ENCODE results near the gene CRLF2. TPM values are rescaled to one million over a fixed set of nuclear protein-coding genes. Genes with fewer than 3 reads are reported as not detected.
A peak's percentile ranks its signal among the peaks of the same experiment; 100 is the strongest.
"Not testable (repeated sequence)": the region's sequence is repeated elsewhere in the genome, so short reads cannot be mapped to it uniquely, and the experiment has no call there.

The CRLF2 gene
- total RNA-seq, 1 donor from 2014 or later = 0.22 TPM

DNA sequence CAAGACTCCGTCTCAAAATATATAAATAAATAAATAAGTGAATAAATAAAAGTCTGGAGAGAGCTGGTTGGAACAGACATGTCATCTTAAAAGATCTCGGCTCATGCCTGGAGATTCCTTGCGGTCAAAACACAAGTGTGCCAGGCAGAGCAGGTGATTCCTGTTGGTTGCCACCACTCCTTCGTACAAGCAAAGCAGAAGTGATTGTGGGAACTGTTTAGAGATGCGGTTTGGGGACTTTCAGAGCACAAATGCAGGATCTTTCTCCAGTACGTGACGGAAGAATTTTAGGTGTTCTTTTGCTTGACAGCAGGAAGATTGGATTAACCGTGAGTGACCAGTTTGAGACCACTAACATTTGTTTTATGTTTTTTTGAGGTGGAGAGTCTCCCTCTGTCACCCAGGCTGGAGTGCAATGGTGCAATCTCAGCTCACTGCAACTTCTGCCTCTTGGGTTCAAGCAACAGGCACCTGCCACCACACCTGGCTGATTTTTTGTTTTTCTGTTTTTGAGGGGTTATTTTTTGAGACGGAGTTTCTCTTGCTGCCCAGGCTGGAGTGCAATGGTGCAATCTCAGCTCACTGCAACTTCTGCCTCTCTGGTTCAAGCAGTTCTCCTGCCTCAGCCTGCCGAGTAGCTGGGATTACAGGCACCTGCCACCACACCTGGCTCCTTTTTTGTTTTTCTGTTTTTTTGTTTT, 2.8 kb upstream of the CRLF2 start:
- DNase-seq (ENCODE audit: low spot score) = peak; percentile 37

- peak; percentile 71 for DNase-seq (ENCODE audit: low spot score)
Observed at GRCh38 chrX:1213971-1214370, 1.5 kb upstream of the CRLF2 start.

GRCh38 chrX:1210844-1211243, 1.6 kb downstream of the CRLF2 start:
- DNase-seq (ENCODE audit: low spot score) = no peak

GRCh38 chrX:1207496-1208025, 4.9 kb downstream of the CRLF2 start:
- DNase-seq (ENCODE audit: low spot score) = peak; percentile 14

DNA sequence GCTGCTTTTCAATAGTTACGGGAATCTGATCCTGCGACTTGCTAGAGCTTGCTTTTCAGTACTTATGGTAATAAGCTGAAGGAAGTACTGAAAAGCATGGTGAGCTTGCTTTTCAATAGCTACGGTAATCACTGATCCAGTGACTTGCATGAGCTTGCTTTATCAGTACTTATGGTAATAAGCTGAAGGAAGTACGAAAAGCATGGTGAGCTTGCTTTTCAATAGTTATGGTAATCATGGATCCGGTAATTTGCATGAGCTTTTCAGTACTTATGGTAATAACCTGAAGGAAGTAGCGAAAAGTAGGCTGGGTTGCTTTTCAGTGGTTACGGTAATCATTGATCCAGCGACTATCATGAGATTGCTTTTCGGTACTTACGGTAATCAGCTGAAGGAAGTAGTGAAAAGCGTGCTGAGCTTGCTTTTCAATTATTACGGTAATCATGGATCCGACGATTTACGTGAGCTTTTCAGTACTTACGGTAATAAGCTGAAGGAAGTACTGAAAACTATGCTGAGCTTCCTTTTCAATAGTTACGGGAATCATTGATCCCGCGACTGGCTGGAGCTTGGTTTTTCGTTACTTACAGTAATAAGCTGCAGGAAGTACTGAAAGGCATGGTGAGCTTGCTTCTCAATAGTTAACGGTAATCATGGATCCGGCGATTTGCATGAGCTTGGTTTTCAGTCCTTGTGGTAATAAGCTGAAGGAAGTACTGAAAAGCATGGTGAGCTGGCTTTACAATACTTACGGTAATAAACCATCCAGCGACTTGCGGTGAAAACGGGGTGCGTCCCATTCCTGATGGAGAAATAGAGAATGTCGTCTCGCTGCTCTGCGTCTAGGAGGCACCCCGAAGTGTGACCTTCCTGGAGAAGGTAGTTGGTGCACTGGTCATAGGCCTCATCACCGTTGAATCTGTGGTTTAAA, 6.5 kb downstream of the CRLF2 start:
- peak; percentile 9 for DNase-seq (ENCODE audit: low spot score)

- peak; percentile 75 for DNase-seq (ENCODE audit: low spot score)
Observed at GRCh38 chrX:1202251-1202650, 10.2 kb downstream of the CRLF2 start.

- peak; percentile 33 for DNase-seq (ENCODE audit: low spot score)
Observed at GRCh38 chrX:1196436-1196835, 16.0 kb downstream of the CRLF2 start.

GRCh38 chrX:1192196-1192595, 20.3 kb downstream of the CRLF2 start:
- not testable (repeated sequence) for DNase-seq (ENCODE audit: low spot score)

DNA sequence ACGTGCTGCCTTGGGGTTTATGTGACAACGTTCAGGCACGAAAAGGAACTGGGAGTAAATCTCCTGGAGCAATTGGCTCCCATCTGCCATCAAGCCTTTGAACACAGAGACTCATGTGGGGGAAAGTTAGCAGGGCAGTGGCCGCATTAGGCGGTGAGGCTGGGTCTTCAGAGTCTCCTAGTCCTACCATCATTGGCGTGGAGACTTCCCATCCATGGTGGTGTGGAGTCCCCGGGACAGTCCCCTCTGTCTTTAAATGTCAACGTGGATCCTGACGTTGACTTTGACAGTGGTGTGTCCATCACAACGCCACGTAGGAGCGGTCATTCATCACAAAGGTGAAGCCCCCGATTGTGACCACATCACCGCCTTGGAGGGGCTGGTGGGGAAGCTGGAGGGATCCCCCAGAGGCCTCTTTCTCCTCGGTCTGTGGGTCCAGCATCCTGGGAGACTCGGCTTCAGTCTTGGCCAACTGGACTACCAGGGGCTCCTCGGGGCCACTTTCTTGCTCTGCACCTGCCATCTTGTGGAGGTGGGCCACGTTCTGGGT, 21.8 kb downstream of the CRLF2 start:
- DNase-seq (ENCODE audit: low spot score) = no peak

DNA sequence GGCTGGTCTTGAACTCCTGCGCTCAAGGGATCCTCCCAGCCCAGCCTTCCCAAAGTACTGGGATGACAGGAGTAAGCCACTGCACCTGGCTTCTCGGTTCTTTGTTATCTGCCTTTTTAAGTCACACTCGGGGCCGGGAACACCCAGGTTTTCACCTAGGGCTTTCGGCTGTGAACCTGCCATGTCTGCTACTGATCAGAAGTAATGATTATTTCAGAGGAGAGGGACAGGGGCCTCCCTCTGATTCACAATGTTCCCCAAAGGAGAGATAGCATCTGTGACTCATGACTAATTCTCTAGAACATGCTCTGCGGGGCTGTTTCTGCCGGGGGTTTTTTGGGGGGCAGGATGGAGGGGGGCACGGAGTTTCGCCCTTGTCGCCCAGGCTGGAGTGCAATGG, 26.9 kb downstream of the CRLF2 start:
- DNase-seq (ENCODE audit: low spot score) = no peak

GRCh38 chrX:1182211-1182610, 30.2 kb downstream of the CRLF2 start:
- no peak for DNase-seq (ENCODE audit: low spot score)

DNA sequence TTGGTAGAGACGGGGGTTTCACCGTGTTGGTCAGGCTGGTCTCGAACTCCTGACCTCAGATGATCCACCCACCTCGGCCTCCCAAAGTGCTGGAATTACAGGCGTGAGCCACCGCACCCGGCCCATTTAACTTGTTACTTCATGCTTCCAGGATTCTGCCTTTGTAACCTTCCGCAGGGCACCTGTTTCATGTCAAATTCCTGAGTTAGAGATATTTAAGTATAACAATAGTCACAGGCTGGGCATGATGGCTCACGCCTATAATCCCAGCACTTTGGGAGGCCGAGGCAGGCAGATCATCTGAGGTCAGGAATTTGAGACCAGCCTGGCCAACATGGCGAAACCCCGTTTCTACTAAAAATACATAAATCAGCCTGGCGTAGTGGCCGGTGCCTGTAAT, 30.8 kb downstream of the CRLF2 start:
- not testable (repeated sequence) for DNase-seq (ENCODE audit: low spot score)

GRCh38 chrX:1181170-1181569, 31.3 kb downstream of the CRLF2 start:
- no peak for DNase-seq (ENCODE audit: low spot score)

DNA sequence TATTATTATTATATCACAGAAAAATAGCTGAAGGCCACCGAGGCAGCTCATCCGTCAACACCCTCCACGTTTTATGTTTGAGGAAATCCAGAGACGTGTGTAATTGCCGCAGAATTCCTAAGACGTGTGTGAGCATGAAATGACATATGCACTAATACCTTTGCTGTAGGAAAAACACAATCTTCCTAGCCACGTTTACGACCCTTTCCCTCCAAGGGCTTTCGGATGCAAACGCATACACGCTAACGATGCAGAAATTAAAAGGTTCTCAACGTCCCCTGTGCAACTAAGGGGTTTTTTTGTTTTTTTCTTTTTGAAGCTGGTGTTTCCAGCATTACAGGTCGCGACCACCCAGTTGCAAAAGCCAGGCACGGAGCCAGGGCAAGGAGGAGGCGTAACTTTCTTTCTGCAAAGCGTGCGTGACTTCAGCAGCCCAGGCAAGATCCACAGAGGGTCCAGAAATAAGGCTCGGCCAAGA, 33.8 kb downstream of the CRLF2 start:
- DNase-seq (ENCODE audit: low spot score) = no peak

DNA sequence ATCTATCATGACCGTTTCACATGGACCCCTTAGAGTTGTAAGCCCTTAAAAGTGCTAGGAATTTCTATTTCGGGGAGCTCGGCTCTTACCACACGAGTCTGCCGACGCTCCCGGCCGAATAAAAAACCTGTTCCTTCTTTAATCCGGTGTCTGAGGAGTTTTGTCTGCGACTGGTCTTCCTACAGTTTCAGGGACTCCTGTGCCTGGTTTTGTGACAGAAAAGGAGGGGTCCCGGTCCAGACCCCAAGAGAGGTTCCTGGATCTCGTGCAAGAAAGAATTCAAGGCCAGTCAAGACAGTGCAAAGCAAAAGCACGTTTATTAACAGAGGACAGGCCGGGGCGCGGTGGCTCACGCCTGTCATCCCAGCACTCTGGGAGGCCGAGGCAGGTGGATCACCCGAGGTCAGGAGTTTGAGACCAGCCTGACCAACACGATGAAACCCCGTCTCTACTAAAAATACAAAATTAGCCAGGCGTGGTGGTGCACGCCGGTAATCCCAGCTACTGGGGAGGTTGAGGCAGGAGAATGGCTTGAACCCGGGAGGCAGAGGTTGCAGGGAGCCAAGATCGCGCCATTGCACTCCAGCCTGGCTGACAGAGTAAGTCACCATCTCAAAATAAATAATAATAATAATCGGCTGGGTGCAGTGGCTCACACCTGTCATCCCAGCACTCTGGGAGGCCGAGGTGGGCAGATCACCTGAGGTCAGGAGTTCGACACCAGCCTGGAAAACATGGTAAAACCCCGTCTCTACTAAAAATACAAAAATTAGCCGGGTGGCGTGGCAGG, 35.7 kb downstream of the CRLF2 start:
- DNase-seq (ENCODE audit: low spot score) = not testable (repeated sequence)

- DNase-seq (ENCODE audit: low spot score) = not testable (repeated sequence)
Observed at GRCh38 chrX:1174609-1175545, 37.6 kb downstream of the CRLF2 start.

DNA sequence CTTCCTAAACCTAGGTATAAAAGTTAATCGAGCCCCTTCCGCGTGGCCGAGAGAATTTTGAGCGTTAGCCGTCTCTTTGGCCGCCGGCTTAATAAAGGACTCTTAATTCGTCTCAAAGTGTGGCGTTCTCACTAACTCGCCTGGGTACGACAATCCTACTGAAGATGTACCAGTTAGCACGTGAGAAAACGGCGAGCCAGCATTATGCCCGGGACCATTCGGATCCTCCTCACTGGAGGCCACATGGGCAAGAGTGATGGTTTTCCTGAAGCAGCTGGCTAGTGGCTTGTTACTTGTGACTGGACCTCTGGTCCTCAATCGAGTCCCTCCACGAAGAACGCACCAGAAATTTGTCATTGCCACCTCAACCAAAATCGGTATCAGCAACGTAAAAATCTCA, 39.0 kb downstream of the CRLF2 start:
- not testable (repeated sequence) for DNase-seq (ENCODE audit: low spot score)

DNA sequence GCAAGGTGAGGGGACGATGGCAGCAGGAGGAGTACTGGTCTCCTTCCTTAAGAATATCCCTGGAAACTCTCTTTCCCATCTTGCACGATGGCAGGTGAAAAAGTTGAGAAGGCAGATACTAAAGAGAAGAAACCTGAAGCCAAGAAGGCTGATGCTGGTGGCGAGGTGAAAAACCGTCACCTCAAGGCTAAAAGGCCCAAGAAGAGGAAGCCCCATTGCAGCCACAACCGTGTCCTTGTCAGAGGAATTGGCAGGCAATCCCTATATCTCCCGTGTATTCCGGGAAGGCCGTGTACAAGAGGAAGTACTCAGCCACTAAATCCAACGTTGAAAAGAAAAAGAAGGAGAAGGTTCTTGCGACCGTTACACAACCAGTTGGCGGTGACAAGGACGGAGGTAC, 40.0 kb downstream of the CRLF2 start:
- no peak for DNase-seq (ENCODE audit: low spot score)

GRCh38 chrX:1171915-1172314, 40.5 kb downstream of the CRLF2 start:
- not testable (repeated sequence) for DNase-seq (ENCODE audit: low spot score)

- no peak for DNase-seq (ENCODE audit: low spot score)
Observed at GRCh38 chrX:1170243-1170642, 42.2 kb downstream of the CRLF2 start.
